Neural progenitor cell (in vitro differentiated cells): Measurements from ENCODE around the gene IFITM10.

Experiments
- CTCF ChIP-seq: fragments of 200-600 bp; sonication (generic); IDR thresholded peaks from 2 replicates; pipeline ENCODE4 v1.5.1; 2017; ENCODE audit warnings: antibody characterized with exemption, mild to moderate bottlenecking
- EZH2phosphoT487 ChIP-seq: fragments of 200-600 bp; sonication (generic); IDR thresholded peaks from 2 replicates; pipeline ENCODE4 v1.6.1; 2017; ENCODE audit warnings: antibody characterized with exemption

GRCh38 chr11:1734641-1735081 lies 15.7 kb downstream of the IFITM10 start:
- TF ChIP-seq EZH2phosphoT487 (no peak), CTCF (no peak)
